ENCODE data around the gene AMER2. TPM values are rescaled to one million over a fixed set of nuclear protein-coding genes. Genes with fewer than 3 reads are reported as not detected.

AMER2 gene
- total RNA-seq, 3 donors from 2014 or later = 9.1 TPM; not detected in 2

GRCh38 chr13:25117312-25117711 is 54.8 kb downstream of the AMER2 start:
- intact Hi-C loops (cut with DNase I; ENCODE audit: low total_unique reads) = no loop called here
- Histone ChIP-seq H3K36me3 (no peaks in the 10 kb centered on the region), H3K9me3 (no peaks in the 10 kb centered on the region), H3K4me3 (no peak overlapping the region), H3K4me1 (no peaks in the 10 kb centered on the region), H3K27ac (no peak overlapping the region), H3K27me3 (peaks cover 0 to 13% of the 10 kb centered on the region in 2 donors)
- DNase-seq (ENCODE audit: low spot score in 2 of 2) = no peak
- TF ChIP-seq CTCF (IDR thresholded peaks at IDR 0.05) = no peak
- no peak for TF ChIP-seq POLR2A (IDR thresholded peaks at IDR 0.05)
- no peak for TF ChIP-seq POLR2AphosphoS5 (IDR thresholded peaks at IDR 0.05)

DNA sequence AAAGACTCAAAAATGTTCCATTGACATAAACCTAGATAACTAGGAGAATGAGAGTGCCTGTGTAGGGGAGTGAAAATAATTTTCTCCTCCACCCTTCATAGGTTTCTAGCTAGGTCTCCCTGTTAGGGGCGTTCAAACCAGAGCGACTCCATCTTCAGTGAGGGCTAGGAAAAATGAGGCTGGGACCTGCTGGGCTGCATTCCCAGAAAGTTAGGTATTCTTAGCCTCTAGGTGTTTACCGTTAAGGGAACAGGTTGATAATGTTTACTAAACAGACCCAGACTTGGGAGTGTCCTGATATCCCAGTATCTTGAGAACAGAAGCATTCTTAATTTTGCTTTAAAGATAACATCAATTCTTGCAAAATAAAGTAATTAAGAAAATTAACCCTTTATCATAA is 56.0 kb downstream of the AMER2 start:
- intact Hi-C loops (cut with DNase I; ENCODE audit: low total_unique reads) = no loop called here
- no peak for DNase-seq (ENCODE audit: low spot score in 2 of 2)
- Histone ChIP-seq H3K27ac (no peak overlapping the region), H3K36me3 (no peaks in the 10 kb centered on the region), H3K27me3 (peaks cover 0 to 13% of the 10 kb centered on the region in 2 donors), H3K4me3 (no peak overlapping the region), H3K4me1 (no peaks in the 10 kb centered on the region), H3K9me3 (no peaks in the 10 kb centered on the region)
- TF ChIP-seq POLR2A (IDR thresholded peaks at IDR 0.05) (no peak), CTCF (IDR thresholded peaks at IDR 0.05) (no peak), POLR2AphosphoS5 (IDR thresholded peaks at IDR 0.05) (no peak)

- H3K27me3 ChIP-seq = peaks cover 0 to 8% of the 10 kb centered on the region in 2 donors
- intact Hi-C loops (cut with DNase I; ENCODE audit: low total_unique reads) = no loop called here
- no peak overlapping the region for H3K4me3 ChIP-seq
- H3K4me1 ChIP-seq = no peaks in the 10 kb centered on the region
- DNase-seq (ENCODE audit: low spot score in 2 of 2) = peak; percentile 36 to 72
- no peaks in the 10 kb centered on the region for H3K36me3 ChIP-seq
- TF ChIP-seq POLR2A (IDR thresholded peaks at IDR 0.05) (no peak), CTCF (IDR thresholded peaks at IDR 0.05) (peak in 2 of 3 donors; percentile 38 to 53), POLR2AphosphoS5 (IDR thresholded peaks at IDR 0.05) (no peak)
- no peak overlapping the region for H3K27ac ChIP-seq
- no peaks in the 10 kb centered on the region for H3K9me3 ChIP-seq
These were observed 57.9 kb downstream of the AMER2 start for GRCh38 chr13:25114220-25114619.

DNA sequence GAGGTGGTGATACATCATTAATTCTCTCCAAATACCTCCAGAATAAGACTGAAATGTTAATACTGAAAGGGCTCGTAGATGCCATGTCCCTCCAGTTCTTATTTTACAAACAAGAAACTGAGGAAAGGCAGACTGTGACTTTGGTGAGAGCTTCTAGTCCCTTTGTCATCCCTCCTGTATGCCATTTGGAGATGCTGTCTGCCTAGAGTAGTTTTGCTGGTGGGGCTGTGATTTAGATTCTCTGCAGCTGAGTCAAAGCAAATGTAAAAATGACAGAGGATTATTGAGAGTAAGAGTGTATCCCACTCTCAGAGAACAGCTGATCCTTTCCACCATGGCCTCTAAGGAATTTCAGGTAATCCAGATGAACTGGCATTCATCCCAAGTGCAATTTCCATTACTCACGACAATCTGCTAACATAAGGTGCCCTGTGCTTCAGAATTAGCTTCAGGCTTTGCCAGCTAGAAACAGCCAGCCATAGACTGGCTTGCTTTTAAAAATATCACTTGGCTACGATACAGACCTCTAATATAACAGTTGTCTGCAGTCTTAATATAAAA is 59.3 kb downstream of the AMER2 start:
- Histone ChIP-seq H3K9me3 (no peaks in the 10 kb centered on the region), H3K4me3 (no peak overlapping the region), H3K27me3 (peaks cover 0 to 7% of the 10 kb centered on the region in 2 donors), H3K36me3 (no peaks in the 10 kb centered on the region), H3K4me1 (no peaks in the 10 kb centered on the region), H3K27ac (no peak overlapping the region)
- TF ChIP-seq POLR2A (IDR thresholded peaks at IDR 0.05) (no peak), POLR2AphosphoS5 (IDR thresholded peaks at IDR 0.05) (no peak), CTCF (IDR thresholded peaks at IDR 0.05) (no peak)
- intact Hi-C loops (cut with DNase I; ENCODE audit: low total_unique reads) = no loop called here
- DNase-seq (ENCODE audit: low spot score in 2 of 2) = no peak

Other genes with a start within 250 kb of the AMER2 start
- gene PABPC3, start 76.2 kb downstream of the AMER2 start, total RNA-seq = under 1 TPM in 2 of 3 donors, not detected in 1; 0.15 to 0.32 TPM
- gene MTMR6, start 115.2 kb upstream of the AMER2 start, total RNA-seq = 10 to 100 TPM; 17.4 to 26.1 (median 20.6) TPM
- gene NUP58, start 129.3 kb upstream of the AMER2 start, total RNA-seq = 10 to 100 TPM; 35.0 to 81.5 (median 68.2) TPM
- gene ATP8A2, start 199.7 kb upstream of the AMER2 start, total RNA-seq = 1 to 10 TPM in 1 of 3 donors, under 1 TPM in 2; under 0.01 to 1.0 (median under 0.01) TPM

Data from breast epithelium (tissue), 4 donors.